Neural cell (in vitro differentiated cells): ENCODE measurements around the gene PDE7B. TPM values are rescaled to one million over a fixed set of nuclear protein-coding genes. Genes with fewer than 3 reads are reported as not detected.

Source experiments
- H2AFZ ChIP-seq: fragments of 200-600, 300-800 bp; sonication (generic), shearing (Covaris generic); 2 replicates; pipeline ENCODE4 v1.6.0; 2014; ENCODE audit warnings: low read depth, mild to moderate bottlenecking, antibody characterized with exemption, low read length, moderate library complexity
- H3F3A ChIP-seq: fragments of 200-600 bp; shearing (Covaris generic); 2 replicates; pipeline ENCODE4 v1.6.1; 2016; ENCODE audit warnings: mild to moderate bottlenecking, moderate library complexity, mixed read lengths, antibody characterized with exemption, low read length; ENCODE audit not compliant: insufficient read depth, poor library complexity, severe bottlenecking
- H3K27ac ChIP-seq: fragments of 200-600, 300-800 bp; sonication (generic), shearing (Covaris generic); 2 replicates; pipeline ENCODE4 v1.5.1; 2014; ENCODE audit warnings: mild to moderate bottlenecking, low read length, moderate library complexity
- H3K27me3 ChIP-seq: fragments of 300-800, 200-600 bp; sonication (generic), shearing (Covaris generic); 2 replicates; pipeline ENCODE4 v1.6.0; 2014; ENCODE audit warnings: mild to moderate bottlenecking, low read depth, low read length, moderate library complexity; ENCODE audit not compliant: insufficient read depth
- H3K36me3 ChIP-seq: fragments of 300-800, 200-600 bp; sonication (generic), shearing (Covaris generic); 2 replicates; pipeline ENCODE4 v1.5.1; 2014; ENCODE audit warnings: mild to moderate bottlenecking, antibody characterized with exemption, low read length, moderate library complexity; ENCODE audit not compliant: insufficient read depth
- H3K4me2 ChIP-seq: fragments of 300-800, 200-600 bp; sonication (generic), shearing (Covaris generic); 2 replicates; pipeline ENCODE4 v1.6.0; 2014; ENCODE audit warnings: mild to moderate bottlenecking, low read length
- H3K4me3 ChIP-seq: fragments of 300-800, 200-600 bp; sonication (generic), shearing (Covaris generic); 2 replicates; pipeline ENCODE4 v1.5.1; 2014; ENCODE audit warnings: mild to moderate bottlenecking, low read length, moderate library complexity
- H3K79me2 ChIP-seq: fragments of 200-600 bp; shearing (Covaris generic); replicated peaks from 2 replicates; pipeline ENCODE4 v1.6.0; 2014; ENCODE audit warnings: mild to moderate bottlenecking, low read length, moderate library complexity; ENCODE audit not compliant: insufficient read depth
- H3K9ac ChIP-seq: fragments of 300-800, 200-600 bp; sonication (generic), shearing (Covaris generic); 2 replicates; pipeline ENCODE4 v1.6.1; 2016; ENCODE audit warnings: mild to moderate bottlenecking, low read length, mixed read lengths
- H3K9me2 ChIP-seq: fragments of 200-600 bp; shearing (Covaris generic); 2 replicates; pipeline ENCODE4 v1.6.1; 2016; ENCODE audit warnings: mild to moderate bottlenecking, low read length, mixed read lengths; ENCODE audit not compliant: insufficient read depth
- H3K9me3 ChIP-seq: fragments of 200-600, 300-800 bp; sonication (generic), shearing (Covaris generic); 2 replicates; pipeline ENCODE4 v1.6.1; 2016; ENCODE audit warnings: mild to moderate bottlenecking, mixed run types, low read length, moderate library complexity, mixed read lengths
- H4K20me1 ChIP-seq: fragments of 200-600 bp; shearing (Covaris generic); 2 replicates; pipeline ENCODE4 v1.6.1; 2016; ENCODE audit warnings: mild to moderate bottlenecking, mixed run types; ENCODE audit not compliant: insufficient read depth
- EP300 ChIP-seq: fragments of 450-650 bp; conservative IDR thresholded peaks from 2 replicates; pipeline ENCODE4 v1.6.1; 2014; ENCODE audit warnings: antibody characterized with exemption, mild to moderate bottlenecking, moderate library complexity; ENCODE audit not compliant: poor library complexity, severe bottlenecking
- EZH2 ChIP-seq: fragments of 200-600, 300-800 bp; shearing (Covaris generic), sonication (generic); IDR thresholded peaks from 2 replicates; pipeline ENCODE4 v1.6.1; 2014; ENCODE audit warnings: antibody characterized with exemption, low read length, borderline replicate concordance, mild to moderate bottlenecking; ENCODE audit not compliant: insufficient read depth, poor library complexity, severe bottlenecking
- MXI1 ChIP-seq: fragments of 450-650 bp; conservative IDR thresholded peaks from 2 replicates; pipeline ENCODE4 v1.6.1; 2014; ENCODE audit warnings: antibody characterized with exemption, mild to moderate bottlenecking; ENCODE audit not compliant: poor library complexity, severe bottlenecking
- POLR2AphosphoS5 ChIP-seq: IDR thresholded peaks from 2 replicates; pipeline ENCODE4 v1.6.1; 2012
- RAD21 ChIP-seq: fragments of 450-650 bp; conservative IDR thresholded peaks from 2 replicates; pipeline ENCODE4 v1.6.1; 2014; ENCODE audit warnings: antibody characterized with exemption, mild to moderate bottlenecking, moderate library complexity
- SMC3 ChIP-seq: fragments of 450-650 bp; conservative IDR thresholded peaks from 2 replicates; pipeline ENCODE4 v1.6.1; 2014; ENCODE audit warnings: antibody characterized with exemption, mild to moderate bottlenecking, moderate library complexity; ENCODE audit not compliant: poor library complexity
- TAF1 ChIP-seq: IDR thresholded peaks from 2 replicates; pipeline ENCODE4 v1.6.1; 2012; ENCODE audit warnings: low read depth
- polyA plus RNA-seq: library from polyadenylated mRNA; depleted of rRNA; stranded (reverse); fragments of >200 nt; gene quantifications from 2 replicates; pipeline ENCODE4 v1.2.3, GENCODE V29; 2014
- TF ChIP-seq, protein P1 (sequence below): IDR thresholded peaks from 2 replicates; pipeline ENCODE4 v1.6.1; 2012; ENCODE audit warnings: borderline replicate concordance
- TF ChIP-seq, protein P2 (sequence below): fragments of 450-650 bp; IDR thresholded peaks from 2 replicates; pipeline ENCODE4 v1.5.1; 2014; ENCODE audit warnings: antibody characterized with exemption, mild to moderate bottlenecking, moderate library complexity; ENCODE audit not compliant: poor library complexity, severe bottlenecking

PDE7B gene
- polyA plus RNA-seq, 1 donor from 2014 or later, result 5.9 TPM

DNA sequence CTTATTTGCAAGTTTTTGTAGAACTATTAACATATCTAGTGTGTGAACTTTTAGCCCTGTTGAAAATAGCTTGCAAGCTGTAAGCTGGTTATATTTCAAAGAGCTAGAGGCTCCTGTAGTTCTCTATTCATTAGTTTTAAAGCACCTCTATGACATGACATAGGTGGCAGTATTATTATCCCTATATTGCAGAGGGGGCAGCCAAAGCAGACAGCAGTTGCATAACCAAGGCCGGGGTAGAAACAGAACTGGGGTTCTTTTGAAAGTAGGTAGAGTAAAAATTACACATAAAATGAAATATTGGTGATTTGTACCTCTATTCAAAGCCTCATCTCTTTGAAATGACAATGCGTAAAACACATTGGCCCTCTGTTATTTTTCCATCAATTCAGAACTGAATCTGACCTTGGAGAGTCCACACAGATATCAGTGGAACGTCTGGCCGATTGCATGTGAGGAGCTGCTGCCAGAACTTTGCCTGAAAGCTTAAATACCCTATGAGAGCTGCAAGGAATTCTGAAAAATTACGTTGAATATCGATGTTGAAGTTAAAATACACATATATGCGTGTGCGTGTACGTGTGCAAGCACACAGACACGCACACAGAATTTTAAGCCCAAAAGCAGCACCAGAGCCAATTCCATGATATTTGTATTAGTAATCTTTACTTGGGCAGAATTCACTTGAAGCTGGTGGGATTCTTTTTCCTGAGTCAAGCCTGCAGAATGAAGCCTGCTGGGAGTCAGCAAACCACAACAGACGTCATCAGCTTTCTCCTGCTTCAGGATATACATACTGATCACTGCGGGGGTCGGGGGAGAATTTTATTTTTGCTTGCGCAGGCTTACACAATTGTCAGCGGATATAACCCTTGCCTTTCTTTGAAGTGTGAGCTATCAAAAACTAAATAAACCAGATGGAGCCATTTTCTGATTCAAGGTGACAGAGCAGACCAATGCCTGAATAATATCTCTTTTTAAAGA lies 163.2 kb downstream of the PDE7B start:
- Histone ChIP-seq H4K20me1 (no peaks in the 10 kb centered on the region), H2AFZ (no peak overlapping the region), H3K79me2 (no peaks in the 10 kb centered on the region), H3F3A (no peaks in the 10 kb centered on the region), H3K9me2 (no peaks in the 10 kb centered on the region), H3K27ac (no peak overlapping the region), H3K27me3 (no peaks in the 10 kb centered on the region), H3K9me3 (no peaks in the 10 kb centered on the region), H3K36me3 (no peaks in the 10 kb centered on the region), H3K9ac (no peak overlapping the region), H3K4me3 (no peak overlapping the region), H3K4me2 (no peak overlapping the region)
- no peak for TF ChIP-seq EZH2
- no peak for TF ChIP-seq EP300
- TF ChIP-seq MXI1, result no peak
- TF ChIP-seq RAD21, result no peak
- TF ChIP-seq, protein P1, sequence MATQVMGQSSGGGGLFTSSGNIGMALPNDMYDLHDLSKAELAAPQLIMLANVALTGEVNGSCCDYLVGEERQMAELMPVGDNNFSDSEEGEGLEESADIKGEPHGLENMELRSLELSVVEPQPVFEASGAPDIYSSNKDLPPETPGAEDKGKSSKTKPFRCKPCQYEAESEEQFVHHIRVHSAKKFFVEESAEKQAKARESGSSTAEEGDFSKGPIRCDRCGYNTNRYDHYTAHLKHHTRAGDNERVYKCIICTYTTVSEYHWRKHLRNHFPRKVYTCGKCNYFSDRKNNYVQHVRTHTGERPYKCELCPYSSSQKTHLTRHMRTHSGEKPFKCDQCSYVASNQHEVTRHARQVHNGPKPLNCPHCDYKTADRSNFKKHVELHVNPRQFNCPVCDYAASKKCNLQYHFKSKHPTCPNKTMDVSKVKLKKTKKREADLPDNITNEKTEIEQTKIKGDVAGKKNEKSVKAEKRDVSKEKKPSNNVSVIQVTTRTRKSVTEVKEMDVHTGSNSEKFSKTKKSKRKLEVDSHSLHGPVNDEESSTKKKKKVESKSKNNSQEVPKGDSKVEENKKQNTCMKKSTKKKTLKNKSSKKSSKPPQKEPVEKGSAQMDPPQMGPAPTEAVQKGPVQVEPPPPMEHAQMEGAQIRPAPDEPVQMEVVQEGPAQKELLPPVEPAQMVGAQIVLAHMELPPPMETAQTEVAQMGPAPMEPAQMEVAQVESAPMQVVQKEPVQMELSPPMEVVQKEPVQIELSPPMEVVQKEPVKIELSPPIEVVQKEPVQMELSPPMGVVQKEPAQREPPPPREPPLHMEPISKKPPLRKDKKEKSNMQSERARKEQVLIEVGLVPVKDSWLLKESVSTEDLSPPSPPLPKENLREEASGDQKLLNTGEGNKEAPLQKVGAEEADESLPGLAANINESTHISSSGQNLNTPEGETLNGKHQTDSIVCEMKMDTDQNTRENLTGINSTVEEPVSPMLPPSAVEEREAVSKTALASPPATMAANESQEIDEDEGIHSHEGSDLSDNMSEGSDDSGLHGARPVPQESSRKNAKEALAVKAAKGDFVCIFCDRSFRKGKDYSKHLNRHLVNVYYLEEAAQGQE, result no peak
- TF ChIP-seq, protein P2, sequence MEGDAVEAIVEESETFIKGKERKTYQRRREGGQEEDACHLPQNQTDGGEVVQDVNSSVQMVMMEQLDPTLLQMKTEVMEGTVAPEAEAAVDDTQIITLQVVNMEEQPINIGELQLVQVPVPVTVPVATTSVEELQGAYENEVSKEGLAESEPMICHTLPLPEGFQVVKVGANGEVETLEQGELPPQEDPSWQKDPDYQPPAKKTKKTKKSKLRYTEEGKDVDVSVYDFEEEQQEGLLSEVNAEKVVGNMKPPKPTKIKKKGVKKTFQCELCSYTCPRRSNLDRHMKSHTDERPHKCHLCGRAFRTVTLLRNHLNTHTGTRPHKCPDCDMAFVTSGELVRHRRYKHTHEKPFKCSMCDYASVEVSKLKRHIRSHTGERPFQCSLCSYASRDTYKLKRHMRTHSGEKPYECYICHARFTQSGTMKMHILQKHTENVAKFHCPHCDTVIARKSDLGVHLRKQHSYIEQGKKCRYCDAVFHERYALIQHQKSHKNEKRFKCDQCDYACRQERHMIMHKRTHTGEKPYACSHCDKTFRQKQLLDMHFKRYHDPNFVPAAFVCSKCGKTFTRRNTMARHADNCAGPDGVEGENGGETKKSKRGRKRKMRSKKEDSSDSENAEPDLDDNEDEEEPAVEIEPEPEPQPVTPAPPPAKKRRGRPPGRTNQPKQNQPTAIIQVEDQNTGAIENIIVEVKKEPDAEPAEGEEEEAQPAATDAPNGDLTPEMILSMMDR, result no peak
- no peak for TF ChIP-seq SMC3
- no peak for TF ChIP-seq POLR2AphosphoS5
- TF ChIP-seq TAF1, result no peak

- H3K27ac ChIP-seq, result no peak overlapping the region
- no peak for TF ChIP-seq SMC3
- TF ChIP-seq EZH2, result no peak
- no peak for TF ChIP-seq MXI1
- TF ChIP-seq, protein P2, result no peak
- TF ChIP-seq RAD21, result no peak
- no peak for TF ChIP-seq POLR2AphosphoS5
- TF ChIP-seq, protein P1, result no peak
- no peak for TF ChIP-seq EP300
- no peaks in the 10 kb centered on the region for H3K79me2 ChIP-seq
- H3K36me3 ChIP-seq, result no peaks in the 10 kb centered on the region
- H3F3A ChIP-seq, result no peaks in the 10 kb centered on the region
- H3K9me2 ChIP-seq, result no peaks in the 10 kb centered on the region
- no peak overlapping the region for H3K9ac ChIP-seq
- H4K20me1 ChIP-seq, result no peaks in the 10 kb centered on the region
- no peaks in the 10 kb centered on the region for H3K27me3 ChIP-seq
- H3K4me2 ChIP-seq, result no peak overlapping the region
- no peak overlapping the region for H3K4me3 ChIP-seq
- H3K9me3 ChIP-seq, result no peaks in the 10 kb centered on the region
- H2AFZ ChIP-seq, result no peak overlapping the region
Measured at GRCh38 chr6:136015531-136015930, 164.0 kb downstream of the PDE7B start.
